ENCODE measurements around the gene RNF44.

Gene RNF44

DNA sequence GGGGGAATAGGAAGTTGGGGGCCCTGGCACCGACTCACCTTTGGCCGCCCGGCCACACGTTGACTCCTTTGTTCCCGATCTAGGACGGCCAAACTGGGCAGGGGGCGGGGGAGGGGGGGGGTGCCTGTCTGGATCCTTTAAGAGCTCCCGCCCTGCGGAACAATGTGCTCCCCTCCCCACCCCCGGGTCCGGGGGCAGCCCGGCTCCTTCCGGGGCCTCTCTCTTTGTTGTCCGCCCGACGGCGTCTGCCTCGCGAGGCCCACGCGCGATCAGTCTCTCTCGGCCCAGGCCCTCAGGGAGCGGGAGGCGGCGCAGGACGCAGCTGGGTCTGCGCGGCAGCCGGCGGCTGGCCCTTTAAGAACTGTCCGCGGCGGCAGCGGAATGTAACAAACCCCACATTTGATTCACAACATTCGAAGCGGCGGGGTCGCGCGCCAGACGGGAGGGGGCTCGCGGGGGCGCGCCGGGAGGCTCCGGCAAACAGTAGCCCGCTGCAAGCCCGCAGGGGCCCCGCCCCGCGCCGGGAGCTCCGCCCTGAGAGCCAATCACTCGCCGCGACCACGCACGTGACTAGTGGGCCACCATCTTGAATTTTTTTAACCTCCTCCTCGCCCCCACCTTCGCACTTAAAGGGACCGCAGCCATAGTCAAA lies at the start of gene RNF44:
TSS of gene RNF44 (minus strand) at position 501 of the 652 bp plus-strand sequence. CDS start 4,930 bp downstream, outside the sequence.
- no peaks in the 10 kb centered on the region for H3K9me3 ChIP-seq (ENCODE audit: insufficient read depth, low read depth, low read length)
- H3K4me3 ChIP-seq (ENCODE audit: low read length), result peak within 1 kb of the TSS; percentile 100
- H3K4me1 ChIP-seq (ENCODE audit: insufficient read depth, low read length), result peaks cover 27% of the 10 kb centered on the region

DNA sequence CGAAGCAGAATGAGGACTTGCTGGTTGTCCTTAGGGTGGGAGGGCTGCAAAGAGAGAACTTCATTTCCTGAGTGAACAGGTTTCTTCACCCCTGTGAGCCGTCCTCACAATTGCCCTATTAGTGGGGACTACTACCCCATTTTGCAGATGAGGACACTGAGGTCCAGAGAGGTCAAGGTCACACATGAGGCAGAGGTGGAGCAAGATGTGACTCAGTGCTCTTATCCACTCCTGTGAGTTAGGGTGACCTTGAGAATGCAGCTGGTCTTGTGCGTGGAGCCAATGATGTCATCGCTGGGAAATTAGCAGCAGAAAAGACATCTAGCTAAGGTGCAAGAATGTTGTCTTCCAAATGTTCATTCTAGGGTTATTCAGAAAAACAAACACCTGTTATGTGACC lies 45.9 kb upstream of the RNF44 start:
- Histone ChIP-seq H3K4me3 (ENCODE audit: low read length) (no peak overlapping the region), H3K4me1 (ENCODE audit: insufficient read depth, low read length) (no peaks in the 10 kb centered on the region), H3K27ac (ENCODE audit: low read length) (no peak overlapping the region), H3K9ac (ENCODE audit: low read depth, low read length) (no peak overlapping the region), H3K9me3 (ENCODE audit: insufficient read depth, low read depth, low read length) (peaks cover 11% of the 10 kb centered on the region), H3K27me3 (ENCODE audit: insufficient read depth, low read length) (peaks cover 17% of the 10 kb centered on the region), H3K36me3 (ENCODE audit: insufficient read depth, low read depth, low read length) (no peaks in the 10 kb centered on the region)

More for the DNA sequence above, at the start of gene RNF44:
- Histone ChIP-seq H3K36me3 (ENCODE audit: insufficient read depth, low read depth, low read length) (peaks cover 33% of the 10 kb centered on the region), H3K9ac (ENCODE audit: low read depth, low read length) (peak within 1 kb of the TSS; percentile 100), H3K27me3 (ENCODE audit: insufficient read depth, low read length) (peaks cover 3% of the 10 kb centered on the region; the same call in 1 of the 2 replicates), H3K27ac (ENCODE audit: low read length) (peak within 1 kb of the TSS; percentile 100)

DNA sequence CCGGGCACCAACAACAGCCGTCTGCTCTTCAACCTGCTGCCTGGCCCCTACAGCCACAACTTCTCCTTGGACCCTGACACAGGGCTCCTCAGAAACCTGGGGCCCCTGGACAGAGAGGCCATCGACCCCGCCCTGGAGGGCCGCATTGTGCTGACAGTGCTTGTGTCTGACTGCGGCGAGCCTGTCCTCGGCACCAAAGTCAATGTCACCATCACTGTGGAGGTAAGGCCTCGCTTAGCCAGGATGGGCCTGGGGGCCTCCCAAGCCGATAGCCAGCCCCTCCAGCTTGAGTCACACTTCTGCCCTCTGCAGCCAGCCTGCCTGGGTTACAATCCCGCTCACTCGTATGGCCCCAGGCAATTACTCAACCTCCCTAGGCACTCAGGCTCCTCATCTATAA lies 44.2 kb upstream of the RNF44 start:
- Histone ChIP-seq H3K27ac (ENCODE audit: low read length) (no peak overlapping the region), H3K4me1 (ENCODE audit: insufficient read depth, low read length) (no peaks in the 10 kb centered on the region), H3K9me3 (ENCODE audit: insufficient read depth, low read depth, low read length) (peaks cover 11% of the 10 kb centered on the region), H3K4me3 (ENCODE audit: low read length) (no peak overlapping the region), H3K9ac (ENCODE audit: low read depth, low read length) (no peak overlapping the region), H3K36me3 (ENCODE audit: insufficient read depth, low read depth, low read length) (no peaks in the 10 kb centered on the region), H3K27me3 (ENCODE audit: insufficient read depth, low read length) (peaks cover 17% of the 10 kb centered on the region)

DNA sequence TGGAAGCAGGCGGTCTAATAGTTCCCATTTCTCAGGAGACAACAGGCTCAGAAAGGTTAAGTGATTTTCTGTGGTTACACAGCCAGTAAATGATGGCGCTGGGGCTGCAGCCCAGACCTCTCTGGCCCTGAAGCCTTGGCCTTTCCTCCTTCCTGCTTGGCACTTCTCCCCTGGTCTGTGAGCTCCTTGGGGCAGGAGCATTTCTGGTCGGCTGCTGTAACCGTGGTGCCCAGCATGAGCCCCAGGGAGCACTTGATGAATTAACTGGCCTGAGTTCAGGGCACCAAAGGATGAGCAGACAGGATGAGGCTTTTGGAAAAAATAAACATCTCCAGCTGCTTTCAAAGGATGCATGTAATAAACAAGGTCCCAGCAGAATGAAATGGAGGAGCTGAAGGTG lies 42.1 kb upstream of the RNF44 start:
- Histone ChIP-seq H3K4me1 (ENCODE audit: insufficient read depth, low read length) (no peaks in the 10 kb centered on the region), H3K36me3 (ENCODE audit: insufficient read depth, low read depth, low read length) (no peaks in the 10 kb centered on the region), H3K9ac (ENCODE audit: low read depth, low read length) (no peak overlapping the region), H3K9me3 (ENCODE audit: insufficient read depth, low read depth, low read length) (no peaks in the 10 kb centered on the region), H3K27me3 (ENCODE audit: insufficient read depth, low read length) (peaks cover 17% of the 10 kb centered on the region), H3K27ac (ENCODE audit: low read length) (no peak overlapping the region), H3K4me3 (ENCODE audit: low read length) (no peak overlapping the region)

DNA sequence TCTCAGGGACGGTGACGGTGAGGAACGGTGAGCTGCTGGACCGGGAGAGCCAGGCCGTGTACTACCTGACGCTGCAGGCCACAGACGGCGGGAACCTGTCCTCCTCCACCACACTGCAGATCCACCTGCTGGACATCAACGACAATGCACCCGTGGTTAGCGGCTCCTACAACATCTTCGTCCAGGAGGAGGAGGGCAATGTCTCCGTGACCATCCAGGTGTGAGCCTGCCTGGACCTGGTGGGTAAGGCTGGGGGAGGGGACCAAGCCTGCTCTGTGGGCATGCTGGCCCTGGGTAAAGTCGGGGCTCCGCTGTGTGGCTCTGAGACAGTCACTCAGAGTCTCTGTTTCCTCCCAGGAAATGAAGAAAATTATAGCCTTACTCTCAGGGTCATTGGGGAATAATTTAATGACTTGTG lies 41.2 kb upstream of the RNF44 start:
- no peaks in the 10 kb centered on the region for H3K9me3 ChIP-seq (ENCODE audit: insufficient read depth, low read depth, low read length)

DNA sequence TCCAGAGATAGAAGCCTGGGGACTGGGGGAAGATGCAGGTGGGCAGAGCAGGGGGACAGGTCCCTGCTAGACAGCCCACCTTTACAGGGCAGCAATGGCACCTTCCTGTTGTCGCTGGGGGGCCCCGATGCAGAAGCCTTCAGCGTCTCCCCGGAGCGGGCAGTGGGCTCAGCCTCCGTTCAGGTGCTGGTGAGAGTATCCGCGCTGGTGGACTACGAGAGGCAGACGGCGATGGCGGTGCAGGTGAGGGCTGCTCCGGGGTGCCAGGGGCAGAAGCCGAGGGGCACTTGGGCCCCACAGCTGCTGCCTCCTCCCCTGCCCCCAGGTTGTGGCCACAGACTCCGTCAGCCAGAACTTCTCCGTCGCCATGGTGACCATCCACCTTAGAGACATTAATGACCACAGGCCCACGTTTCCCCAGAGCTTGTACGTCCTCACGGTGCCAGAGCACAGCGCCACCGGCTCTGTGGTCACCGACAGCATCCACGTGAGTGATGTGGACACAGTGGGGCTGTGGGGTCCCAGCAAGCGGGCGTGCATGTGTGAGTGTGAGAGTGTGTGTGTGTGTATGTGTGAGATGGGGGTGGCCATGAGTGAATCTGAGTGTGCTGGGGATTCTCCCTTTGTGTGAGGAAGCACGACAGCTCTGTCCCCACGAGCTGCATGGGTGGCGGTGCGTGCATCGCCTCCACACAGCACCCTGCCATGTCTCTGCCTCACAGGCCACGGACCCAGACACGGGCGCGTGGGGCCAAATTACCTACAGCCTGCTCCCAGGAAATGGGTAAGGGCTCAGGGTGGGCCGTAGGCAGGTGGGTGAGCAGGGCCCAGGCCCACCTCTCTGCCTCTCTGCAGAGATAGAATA lies 40.3 kb upstream of the RNF44 start:
- Histone ChIP-seq H3K9ac (ENCODE audit: low read depth, low read length) (no peak overlapping the region), H3K36me3 (ENCODE audit: insufficient read depth, low read depth, low read length) (no peaks in the 10 kb centered on the region), H3K9me3 (ENCODE audit: insufficient read depth, low read depth, low read length) (no peaks in the 10 kb centered on the region)

More for the DNA sequence above, 41.2 kb upstream of the RNF44 start:
- Histone ChIP-seq H3K27me3 (ENCODE audit: insufficient read depth, low read length) (peaks cover 15% of the 10 kb centered on the region), H3K4me1 (ENCODE audit: insufficient read depth, low read length) (no peaks in the 10 kb centered on the region), H3K36me3 (ENCODE audit: insufficient read depth, low read depth, low read length) (no peaks in the 10 kb centered on the region), H3K27ac (ENCODE audit: low read length) (no peak overlapping the region), H3K9ac (ENCODE audit: low read depth, low read length) (no peak overlapping the region), H3K4me3 (ENCODE audit: low read length) (no peak overlapping the region)

DNA sequence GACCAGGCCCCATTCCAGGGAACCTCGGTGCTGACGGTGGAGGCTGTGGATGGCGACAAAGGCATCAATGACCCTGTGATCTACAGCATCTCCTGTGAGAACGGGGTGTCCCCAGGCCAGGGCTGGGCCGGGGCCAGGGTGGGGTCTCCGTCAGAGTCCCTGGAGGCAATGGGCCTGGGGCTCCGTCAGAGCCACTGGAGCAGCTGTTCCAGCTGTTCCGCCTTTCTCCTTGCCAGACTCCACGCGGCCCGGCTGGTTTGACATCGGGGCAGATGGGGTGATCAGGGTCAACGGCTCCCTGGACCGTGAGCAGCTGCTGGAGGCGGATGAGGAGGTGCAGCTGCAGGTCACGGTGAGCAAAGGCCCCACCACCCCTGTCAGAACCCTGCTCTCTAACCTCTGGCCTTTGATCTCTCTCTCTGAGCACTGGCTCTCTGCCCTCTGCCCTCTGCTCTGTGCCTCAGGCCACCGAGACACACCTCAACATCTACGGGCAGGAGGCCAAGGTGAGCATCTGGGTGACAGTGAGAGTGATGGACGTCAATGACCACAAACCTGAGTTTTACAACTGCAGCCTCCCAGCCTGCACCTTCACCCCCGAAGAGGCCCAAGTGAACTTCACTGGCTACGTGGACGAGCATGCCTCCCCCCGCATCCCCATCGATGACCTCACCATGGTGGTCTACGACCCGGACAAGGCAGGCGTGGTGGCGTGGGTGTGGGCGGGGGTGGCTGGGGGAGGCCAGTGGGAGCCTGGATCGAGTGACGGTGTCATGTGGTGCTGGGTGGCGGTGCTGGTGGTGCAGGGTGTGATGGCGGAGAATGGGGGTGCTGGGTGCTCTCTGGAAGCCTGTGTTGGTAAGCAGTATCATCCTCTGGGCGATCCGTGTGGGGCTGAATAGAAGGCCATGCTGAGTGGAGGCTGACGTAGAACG lies 38.6 kb upstream of the RNF44 start:
- Histone ChIP-seq H3K4me1 (ENCODE audit: insufficient read depth, low read length) (no peaks in the 10 kb centered on the region), H3K9ac (ENCODE audit: low read depth, low read length) (no peak overlapping the region), H3K27me3 (ENCODE audit: insufficient read depth, low read length) (peaks cover 7% of the 10 kb centered on the region; the same call in 1 of the 2 replicates), H3K27ac (ENCODE audit: low read length) (no peak overlapping the region), H3K36me3 (ENCODE audit: insufficient read depth, low read depth, low read length) (no peaks in the 10 kb centered on the region), H3K9me3 (ENCODE audit: insufficient read depth, low read depth, low read length) (no peaks in the 10 kb centered on the region), H3K4me3 (ENCODE audit: low read length) (no peak overlapping the region)

More for the DNA sequence above, 40.3 kb upstream of the RNF44 start:
- Histone ChIP-seq H3K27me3 (ENCODE audit: insufficient read depth, low read length) (peaks cover 7% of the 10 kb centered on the region; the same call in 1 of the 2 replicates), H3K4me3 (ENCODE audit: low read length) (no peak overlapping the region), H3K4me1 (ENCODE audit: insufficient read depth, low read length) (no peaks in the 10 kb centered on the region), H3K27ac (ENCODE audit: low read length) (no peak overlapping the region)

DNA sequence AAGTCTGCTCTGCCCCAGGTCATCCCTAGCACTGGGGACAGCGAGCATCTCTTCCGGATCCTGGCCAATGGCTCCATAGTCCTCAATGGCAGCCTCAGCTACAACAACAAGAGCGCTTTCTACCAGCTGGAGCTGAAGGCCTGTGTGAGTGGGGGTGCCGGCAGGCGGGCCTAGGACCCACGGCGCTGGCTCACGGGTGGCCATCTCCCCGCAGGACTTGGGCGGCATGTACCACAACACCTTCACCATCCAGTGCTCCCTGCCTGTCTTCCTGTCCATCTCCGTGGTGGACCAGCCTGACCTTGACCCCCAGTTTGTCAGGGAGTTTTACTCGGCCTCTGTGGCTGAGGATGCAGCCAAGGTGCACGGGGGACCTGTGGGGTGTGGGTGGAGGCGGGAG lies 37.9 kb upstream of the RNF44 start:
- H3K36me3 ChIP-seq (ENCODE audit: insufficient read depth, low read depth, low read length), result no peaks in the 10 kb centered on the region
- no peak overlapping the region for H3K4me3 ChIP-seq (ENCODE audit: low read length)

DNA sequence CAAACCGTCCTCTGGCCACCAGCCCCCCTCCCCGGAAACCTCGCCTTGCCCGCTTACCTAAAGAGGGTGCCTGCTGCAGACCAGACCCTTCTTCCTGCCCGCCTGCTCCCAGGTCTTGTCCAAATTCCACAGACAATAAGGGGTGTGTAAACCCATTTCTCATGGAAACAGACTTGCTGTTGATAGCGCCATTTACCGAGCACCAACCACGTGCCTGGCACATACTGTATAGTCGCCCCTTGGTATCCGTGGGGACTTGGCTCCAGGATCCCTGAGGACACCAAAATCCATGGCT lies 37.0 kb upstream of the RNF44 start:
- Histone ChIP-seq H3K9ac (ENCODE audit: low read depth, low read length) (no peak overlapping the region), H3K36me3 (ENCODE audit: insufficient read depth, low read depth, low read length) (no peaks in the 10 kb centered on the region), H3K9me3 (ENCODE audit: insufficient read depth, low read depth, low read length) (no peaks in the 10 kb centered on the region), H3K27me3 (ENCODE audit: insufficient read depth, low read length) (peaks cover 5% of the 10 kb centered on the region; the same call in 1 of the 2 replicates), H3K27ac (ENCODE audit: low read length) (no peak overlapping the region), H3K4me3 (ENCODE audit: low read length) (no peak overlapping the region), H3K4me1 (ENCODE audit: insufficient read depth, low read length) (no peaks in the 10 kb centered on the region)

More for the DNA sequence above, 37.9 kb upstream of the RNF44 start:
- Histone ChIP-seq H3K4me1 (ENCODE audit: insufficient read depth, low read length) (no peaks in the 10 kb centered on the region), H3K9me3 (ENCODE audit: insufficient read depth, low read depth, low read length) (no peaks in the 10 kb centered on the region), H3K9ac (ENCODE audit: low read depth, low read length) (no peak overlapping the region), H3K27ac (ENCODE audit: low read length) (no peak overlapping the region), H3K27me3 (ENCODE audit: insufficient read depth, low read length) (peaks cover 7% of the 10 kb centered on the region; the same call in 1 of the 2 replicates)

DNA sequence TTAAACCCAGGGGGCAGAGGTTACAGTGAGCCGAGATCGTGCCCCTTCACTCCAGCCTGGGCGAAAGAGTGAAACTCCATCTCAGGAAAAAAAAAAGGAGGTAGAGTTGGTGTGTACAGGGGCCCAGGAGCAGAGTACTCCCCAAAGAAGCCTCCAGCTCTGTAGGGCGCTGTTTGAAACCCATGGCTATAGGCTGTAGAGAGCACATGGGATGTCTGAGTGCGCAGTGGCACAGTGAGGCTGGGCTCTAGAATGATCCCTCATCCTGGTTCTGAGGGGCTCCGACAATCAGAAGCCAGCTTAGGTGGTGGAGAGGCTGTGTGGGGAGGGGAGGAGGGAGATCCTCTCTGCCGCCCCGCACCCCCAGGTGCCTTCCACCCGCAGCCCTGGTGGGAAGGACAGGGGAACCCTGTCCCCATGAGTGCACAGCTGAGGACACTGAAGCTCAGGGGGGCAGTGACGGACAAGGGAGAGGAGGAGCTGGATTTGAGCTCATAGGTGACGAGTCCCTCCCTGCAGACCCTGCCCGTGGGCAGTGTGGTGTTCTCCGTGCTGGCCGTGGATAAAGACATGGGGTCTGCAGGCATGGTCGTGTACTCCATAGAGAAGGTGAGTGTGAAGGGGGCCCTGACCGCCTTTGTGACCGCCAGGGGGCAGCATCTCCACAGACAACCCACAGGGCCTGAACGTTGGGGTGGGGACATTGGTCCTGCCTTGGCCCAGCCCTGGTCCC lies 36.5 kb upstream of the RNF44 start:
- H3K9ac ChIP-seq (ENCODE audit: low read depth, low read length), result no peak overlapping the region
- no peak overlapping the region for H3K4me3 ChIP-seq (ENCODE audit: low read length)

DNA sequence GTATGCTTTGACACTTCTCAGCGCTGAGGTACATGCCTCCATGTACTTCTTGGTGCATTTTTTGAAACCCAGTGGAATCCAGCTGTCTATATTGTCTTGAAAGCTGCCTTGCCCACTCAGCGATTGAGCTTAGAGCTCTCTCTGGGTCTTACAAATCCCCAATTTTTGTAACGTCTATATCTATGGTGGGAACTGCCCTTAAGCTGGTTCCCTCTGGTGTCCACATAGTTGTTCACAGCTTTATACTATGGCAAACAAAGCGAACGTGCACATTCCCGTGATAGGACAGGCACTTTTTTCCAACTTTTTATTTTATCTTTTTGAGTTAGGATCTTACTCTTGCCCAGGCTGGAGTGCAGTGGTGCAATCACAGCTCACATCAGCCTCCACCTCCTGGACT lies 32.8 kb upstream of the RNF44 start:
- Histone ChIP-seq H3K4me1 (ENCODE audit: insufficient read depth, low read length) (no peaks in the 10 kb centered on the region), H3K27me3 (ENCODE audit: insufficient read depth, low read length) (no peaks in the 10 kb centered on the region), H3K27ac (ENCODE audit: low read length) (no peak overlapping the region)

More for the DNA sequence above, 36.5 kb upstream of the RNF44 start:
- no peaks in the 10 kb centered on the region for H3K9me3 ChIP-seq (ENCODE audit: insufficient read depth, low read depth, low read length)
- H3K36me3 ChIP-seq (ENCODE audit: insufficient read depth, low read depth, low read length), result no peaks in the 10 kb centered on the region
- no peaks in the 10 kb centered on the region for H3K27me3 ChIP-seq (ENCODE audit: insufficient read depth, low read length)
- H3K4me1 ChIP-seq (ENCODE audit: insufficient read depth, low read length), result no peaks in the 10 kb centered on the region
- H3K27ac ChIP-seq (ENCODE audit: low read length), result no peak overlapping the region

More for the DNA sequence above, 32.8 kb upstream of the RNF44 start:
- H3K4me3 ChIP-seq (ENCODE audit: low read length), result no peak overlapping the region
- no peak overlapping the region for H3K9ac ChIP-seq (ENCODE audit: low read depth, low read length)
- H3K36me3 ChIP-seq (ENCODE audit: insufficient read depth, low read depth, low read length), result no peaks in the 10 kb centered on the region
- H3K9me3 ChIP-seq (ENCODE audit: insufficient read depth, low read depth, low read length), result no peaks in the 10 kb centered on the region

Measured in iPS-20b (cell line).